Pancreas (tissue), 10 donors: ENCODE data around the gene EDAR. TPM values are rescaled to one million over a fixed set of nuclear protein-coding genes. Genes with fewer than 3 reads are reported as not detected.
A peak's percentile ranks its signal among the peaks of the same experiment; 100 is the strongest.

ENCODE experiments used
- ATAC-seq, 4 donors: fragments of 200-7000 bp; cut with Tn5 transposase; one replicate each; pipeline versions ENCODE4 v1.8.0 to v1.9.1; 2020; ENCODE audit warnings: mild to moderate bottlenecking in 4 of 4, moderate library complexity in 4 of 4
- DNase-seq, 6 donors: peaks; one replicate each; pipeline ENCODE4 v3.0.0-alpha.2; 2020
- FAIRE-seq: peaks from 2 replicates; lab custom pipeline; 2012; peaks lifted over from hg19 to GRCh38; lab: Jason Lieb, UNC
- H3K27ac ChIP-seq, 4 donors: fragments of 200-600 bp; sonication (generic); 1 replicate in 3 of 4; 2 replicates in 1 of 4; pipeline versions ENCODE4 v1.5.0 to v1.8.0; 2020
- H3K27me3 ChIP-seq, 4 donors: fragments of 200-600 bp; one replicate each; pipeline ENCODE4 v1.8.0; 2021
- H3K36me3 ChIP-seq, 3 donors: fragments of 200-600 bp; sonication (generic) in 1 of 3; one replicate each; pipeline versions ENCODE4 v1.5.0 to v1.8.0; 2020 to 2021
- H3K4me1 ChIP-seq, 3 donors: fragments of 200-600 bp; one replicate each; pipeline ENCODE4 v1.8.0; 2021
- H3K4me3 ChIP-seq, 4 donors: fragments of 200-600 bp; sonication (generic) in 2 of 4; one replicate each; pipeline versions ENCODE4 v1.5.0 to v1.8.0; 2020 to 2021
- H3K9me3 ChIP-seq, 4 donors: fragments of 200-600 bp; one replicate each; pipeline ENCODE4 v1.8.0; 2021
- CTCF ChIP-seq, 4 donors: fragments of 200-600 bp; sonication (generic) in 3 of 4; IDR thresholded peaks; one replicate each; pipeline versions ENCODE4 v1.5.0 to v1.8.0; 2021; ENCODE audit warnings: antibody characterized with exemption in 4 of 4
- WGBS, 2 donors: extraction: QIAGEN DNeasy Blood & Tissue Kit; methylation state at CpG; one replicate each; pipeline ENCODE4 v1.1.7; 2013; 5-methylcytosine and 5-hydroxymethylcytosine counted together
- intact Hi-C, 3 donors: fragments of 100-400 bp; cut with DNase I; formaldehyde crosslinking; loops; one replicate each; pipeline versions ENCODE4 v1.11.1 to v1.14.2; 2022
- polyA plus RNA-seq, 2 donors: library from polyadenylated mRNA; stranded (reverse); fragments of 200-250 nt; gene quantifications; one replicate each; pipeline ENCODE4 v1.2.3, GENCODE V29; 2013
- total RNA-seq, 6 donors: library from RNA; stranded (reverse); fragmentation: NEBNext Ultra II Directional in 4 of 6; extraction: Animal tissue kit (Norgen Biotek cat#: 25700) in 4 of 6; gene quantifications; one replicate each; pipeline versions ENCODE4 v1.2.1 to v1.2.4, GENCODE V29; 2021 to 2023
- donor health status: healthy with polysubstance abuse.
- donor health status: DM: no; HTN: no; CAD: no; lungs with moderate emphysema.
- donor health status: DM: no; HTN: no; CAD: no.
- donor health status: control.
- donor health status: control.
- donor health status: Bipolar disorder and iron deficiency.
- donor health status: DM: yes; HTN: yes; CAD: no.
- donor health status: DM: no; HTN: no; CAD: no.
- donor health status: DM: no; HTN: no; CAD: no.
- donor health status: DM: yes; HTN: yes; CAD: no.

EDAR gene
- total and polyA plus RNA-seq, 8 donors, result 0.05 to 0.41 (median 0.12) TPM

- intact Hi-C loops, result no loop called here
- no peak overlapping the region for H3K4me3 ChIP-seq
- ATAC-seq (peak in 1 of 4 donors; percentile 46), FAIRE-seq (peak; percentile 94), DNase-seq (no peak)
- no peaks in the 10 kb centered on the region for H3K4me1 ChIP-seq
- H3K9me3 ChIP-seq, result no peaks in the 10 kb centered on the region
- H3K27me3 ChIP-seq, result no peaks in the 10 kb centered on the region
- no peak overlapping the region for H3K27ac ChIP-seq
- whole genome bisulfite sequencing, 2 donors, result 58 to 66% methylated on average over 1 of the region's 1 CpG
- no peak for TF ChIP-seq CTCF (IDR thresholded peaks at IDR 0.05)
- H3K36me3 ChIP-seq, result no peaks in the 10 kb centered on the region
Measured at GRCh38 chr2:108855194-108855593, 133.8 kb downstream of the EDAR start.

- 62 to 76% methylated on average over 1 of the region's 1 CpG for WGBS, 2 donors
- Histone ChIP-seq H3K27ac (no peak overlapping the region), H3K27me3 (no peaks in the 10 kb centered on the region), H3K9me3 (no peaks in the 10 kb centered on the region), H3K4me1 (no peaks in the 10 kb centered on the region), H3K36me3 (no peaks in the 10 kb centered on the region), H3K4me3 (no peak overlapping the region)
- DNase-seq (no peak), ATAC-seq (no peak), FAIRE-seq (no peak)
- intact Hi-C loops, result no loop called here
- no peak for TF ChIP-seq CTCF (IDR thresholded peaks at IDR 0.05)
Measured at GRCh38 chr2:108854484-108854883, 134.5 kb downstream of the EDAR start.

GRCh38 chr2:108853421-108853820, 135.6 kb downstream of the EDAR start:
- TF ChIP-seq CTCF (IDR thresholded peaks at IDR 0.05), result no peak
- WGBS, 2 donors, result 75 to 83% methylated on average over 2 of the region's 2 CpGs
- Histone ChIP-seq H3K4me3 (no peak overlapping the region), H3K4me1 (no peaks in the 10 kb centered on the region), H3K27ac (no peak overlapping the region), H3K36me3 (no peaks in the 10 kb centered on the region), H3K27me3 (no peaks in the 10 kb centered on the region), H3K9me3 (no peaks in the 10 kb centered on the region)
- ATAC-seq, result no peak
- FAIRE-seq, result no peak
- intact Hi-C loops, result no loop called here
- DNase-seq, result no peak

- Histone ChIP-seq H3K27me3 (no peaks in the 10 kb centered on the region), H3K27ac (no peak overlapping the region), H3K4me3 (no peak overlapping the region), H3K9me3 (no peaks in the 10 kb centered on the region), H3K4me1 (no peaks in the 10 kb centered on the region), H3K36me3 (no peaks in the 10 kb centered on the region)
- WGBS, 2 donors, result 94 to 95% methylated on average over 3 of the region's 3 CpGs
- DNase-seq (no peak), ATAC-seq (no peak), FAIRE-seq (no peak)
- intact Hi-C loops, result no loop called here
- no peak for TF ChIP-seq CTCF (IDR thresholded peaks at IDR 0.05)
Measured at GRCh38 chr2:108852375-108852774, 136.6 kb downstream of the EDAR start.

GRCh38 chr2:108847000-108847399, 142.0 kb downstream of the EDAR start:
- no peak overlapping the region for H3K4me3 ChIP-seq
- ATAC-seq, result no peak
- no peaks in the 10 kb centered on the region for H3K9me3 ChIP-seq
- H3K4me1 ChIP-seq, result no peaks in the 10 kb centered on the region
- H3K27me3 ChIP-seq, result no peaks in the 10 kb centered on the region
- 41 to 43% methylated on average over 1 of the region's 1 CpG for WGBS, 2 donors
- no peaks in the 10 kb centered on the region for H3K36me3 ChIP-seq
- no peak for FAIRE-seq
- DNase-seq, result no peak
- H3K27ac ChIP-seq, result no peak overlapping the region
- TF ChIP-seq CTCF (IDR thresholded peaks at IDR 0.05), result no peak
- intact Hi-C loops, result no loop called here
